Breast epithelium (tissue), 4 donors: ENCODE measurements around the gene SHISA4. TPM values are rescaled to one million over a fixed set of nuclear protein-coding genes. Genes with fewer than 3 reads are reported as not detected.

Experiments used
- DNase-seq, 2 donors: peaks; one replicate each; pipeline ENCODE4 v3.0.0-alpha.2; 2019; ENCODE audit warnings: low spot score in 2 of 2
- H3K27ac ChIP-seq, 2 donors: fragments of 200-600 bp; sonication (generic) in 1 of 2; one replicate each; pipeline ENCODE4 v1.5.1; 2016 to 2019; ENCODE audit warnings: mild to moderate bottlenecking in 1 of 2
- H3K27me3 ChIP-seq, 2 donors: fragments of 200-600 bp; sonication (generic) in 1 of 2; one replicate each; pipeline versions ENCODE4 v1.5.1 to v1.6.0; 2017 to 2019; ENCODE audit warnings: control low read depth in 1 of 2, mild to moderate bottlenecking in 1 of 2
- H3K36me3 ChIP-seq: fragments of 200-600 bp; one replicate; pipeline ENCODE4 v1.5.1; 2019
- H3K4me1 ChIP-seq, 2 donors: fragments of 200-600 bp; sonication (generic); one replicate each; pipeline ENCODE4 v1.5.1; 2016 to 2019; ENCODE audit warnings: control low read depth in 1 of 2
- H3K4me3 ChIP-seq, 3 donors: fragments of 200-600 bp; sonication (generic); 1 replicate in 2 of 3; 2 replicates in 1 of 3; pipeline ENCODE4 v1.5.1; 2016 to 2019; ENCODE audit warnings: mild to moderate bottlenecking in 3 of 3, moderate library complexity in 2 of 3
- H3K9me3 ChIP-seq, 2 donors: fragments of 200-600 bp; sonication (generic) in 1 of 2; one replicate each; pipeline ENCODE4 v1.5.1; 2016 to 2019; ENCODE audit warnings: control low read depth in 1 of 2
- POLR2A ChIP-seq: fragments of 450-650 bp; IDR thresholded peaks from one replicate; pipeline ENCODE4 v1.6.1; 2016; ENCODE audit warnings: antibody characterized with exemption, mild to moderate bottlenecking, moderate library complexity
- POLR2AphosphoS5 ChIP-seq, 3 donors: sonication (generic); formaldehyde crosslinking; IDR thresholded peaks; one replicate each; pipeline ENCODE4 v1.6.1; 2017; ENCODE audit warnings: antibody characterized with exemption in 3 of 3
- intact Hi-C: fragments of 100-400 bp; cut with DNase I; formaldehyde crosslinking; loops from one replicate; pipeline ENCODE4 v1.15.1; 2023; ENCODE audit warnings: low total_unique reads
- total RNA-seq, 3 donors: library from RNA; depleted of rRNA; stranded (reverse); fragments of >200 nt; gene quantifications; one replicate each; pipeline ENCODE4 v1.1.0, GENCODE V29; 2016
- TF ChIP-seq, protein P1 (sequence below), 3 donors: fragments of 450-650 bp; IDR thresholded peaks; one replicate each; pipeline ENCODE4 v1.5.1; 2016 to 2017; ENCODE audit warnings: antibody characterized with exemption in 3 of 3, mild to moderate bottlenecking in 3 of 3, moderate library complexity in 3 of 3

SHISA4 gene
- total RNA-seq, 3 donors from 2014 or later, result 15.7 to 21.9 (median 20.3) TPM

DNA sequence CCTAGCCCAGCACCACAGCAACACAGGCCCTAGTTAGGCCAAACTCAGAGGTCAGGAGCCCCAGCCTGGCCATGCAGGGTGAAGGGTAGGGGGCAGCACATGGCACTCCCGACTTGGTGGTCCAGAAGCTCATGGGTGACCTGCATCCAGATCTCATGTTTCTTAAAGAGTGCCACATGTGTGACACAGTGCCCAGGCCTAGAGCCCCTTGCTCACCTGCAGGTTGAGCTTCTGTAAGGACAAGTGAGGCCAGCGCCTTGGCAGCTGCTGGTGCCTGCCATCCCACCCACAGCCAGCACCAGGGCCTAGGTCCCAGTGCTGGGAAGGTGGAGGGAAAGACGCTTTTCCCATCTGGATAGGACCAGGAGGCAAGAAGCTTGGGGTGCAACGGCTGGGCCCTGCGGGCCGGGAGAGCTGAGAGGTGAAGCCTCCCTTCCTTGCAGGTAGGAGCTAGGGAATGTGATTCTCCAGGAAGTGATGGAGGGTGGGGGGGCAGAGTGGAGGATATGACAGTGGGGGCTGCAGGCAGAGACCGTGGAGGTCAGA is 6.5 kb downstream of the SHISA4 start:
- intact Hi-C loops, result loop anchor here (5.0 kb wide), 1 partner anchor 77 kb away; no protein-coding TSS in a partner anchor
- DNase-seq, result no peak
- no peaks in the 10 kb centered on the region for H3K27me3 ChIP-seq
- no peaks in the 10 kb centered on the region for H3K9me3 ChIP-seq
- TF ChIP-seq POLR2AphosphoS5 (IDR thresholded peaks at IDR 0.05) (peak; percentile 5 to 48 (median 32)), POLR2A (no peak)
- no peaks in the 10 kb centered on the region for H3K4me1 ChIP-seq
- H3K4me3 ChIP-seq, result no peak overlapping the region
- H3K27ac ChIP-seq, result peak overlapping the region; percentile 26 to 77
- no peaks in the 10 kb centered on the region for H3K36me3 ChIP-seq

GRCh38 chr1:201895913-201896807 is 7.5 kb downstream of the SHISA4 start:
- no peak overlapping the region for H3K4me3 ChIP-seq
- peak overlapping the region; percentile 66 to 77 for H3K27ac ChIP-seq
- DNase-seq, result peak; percentile 83 to 84
- H3K27me3 ChIP-seq, result no peaks in the 10 kb centered on the region
- TF ChIP-seq POLR2A, result no peak
- TF ChIP-seq POLR2AphosphoS5 (IDR thresholded peaks at IDR 0.05), result peak; percentile 70 to 89 (median 84)
- TF ChIP-seq, protein P1, sequence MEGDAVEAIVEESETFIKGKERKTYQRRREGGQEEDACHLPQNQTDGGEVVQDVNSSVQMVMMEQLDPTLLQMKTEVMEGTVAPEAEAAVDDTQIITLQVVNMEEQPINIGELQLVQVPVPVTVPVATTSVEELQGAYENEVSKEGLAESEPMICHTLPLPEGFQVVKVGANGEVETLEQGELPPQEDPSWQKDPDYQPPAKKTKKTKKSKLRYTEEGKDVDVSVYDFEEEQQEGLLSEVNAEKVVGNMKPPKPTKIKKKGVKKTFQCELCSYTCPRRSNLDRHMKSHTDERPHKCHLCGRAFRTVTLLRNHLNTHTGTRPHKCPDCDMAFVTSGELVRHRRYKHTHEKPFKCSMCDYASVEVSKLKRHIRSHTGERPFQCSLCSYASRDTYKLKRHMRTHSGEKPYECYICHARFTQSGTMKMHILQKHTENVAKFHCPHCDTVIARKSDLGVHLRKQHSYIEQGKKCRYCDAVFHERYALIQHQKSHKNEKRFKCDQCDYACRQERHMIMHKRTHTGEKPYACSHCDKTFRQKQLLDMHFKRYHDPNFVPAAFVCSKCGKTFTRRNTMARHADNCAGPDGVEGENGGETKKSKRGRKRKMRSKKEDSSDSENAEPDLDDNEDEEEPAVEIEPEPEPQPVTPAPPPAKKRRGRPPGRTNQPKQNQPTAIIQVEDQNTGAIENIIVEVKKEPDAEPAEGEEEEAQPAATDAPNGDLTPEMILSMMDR (IDR thresholded peaks at IDR 0.05), result peak; percentile 97 to 98 (median 98)
- H3K36me3 ChIP-seq, result no peaks in the 10 kb centered on the region
- no peaks in the 10 kb centered on the region for H3K4me1 ChIP-seq
- no peaks in the 10 kb centered on the region for H3K9me3 ChIP-seq
- intact Hi-C loops, result loop anchor here (5.0 kb wide), 1 partner anchor 76 kb away; no protein-coding TSS in a partner anchor

GRCh38 chr1:201896951-201897391 is 8.3 kb downstream of the SHISA4 start:
- H3K4me3 ChIP-seq, result no peak overlapping the region
- no peak for DNase-seq
- no peaks in the 10 kb centered on the region for H3K36me3 ChIP-seq
- no peaks in the 10 kb centered on the region for H3K4me1 ChIP-seq
- H3K27ac ChIP-seq, result peak overlapping the region; percentile 66 to 77
- intact Hi-C loops, result loop anchor here (5.0 kb wide), 1 partner anchor 75 kb away; no protein-coding TSS in a partner anchor
- no peak for TF ChIP-seq POLR2A
- TF ChIP-seq, protein P1 (IDR thresholded peaks at IDR 0.05), result no peak
- no peaks in the 10 kb centered on the region for H3K9me3 ChIP-seq
- H3K27me3 ChIP-seq, result no peaks in the 10 kb centered on the region

- TF ChIP-seq, protein P1 (IDR thresholded peaks at IDR 0.05), result no peak
- TF ChIP-seq POLR2AphosphoS5 (IDR thresholded peaks at IDR 0.05) (no peak), POLR2A (no peak)
- no peak overlapping the region for H3K4me3 ChIP-seq
- H3K27me3 ChIP-seq, result no peaks in the 10 kb centered on the region
- peak overlapping the region; percentile 2 to 77 for H3K27ac ChIP-seq
- H3K4me1 ChIP-seq, result peaks cover 0 to 5% of the 10 kb centered on the region in 2 donors
- H3K36me3 ChIP-seq, result no peaks in the 10 kb centered on the region
- H3K9me3 ChIP-seq, result no peaks in the 10 kb centered on the region
- no peak for DNase-seq
- intact Hi-C loops, result loop anchor here (5.0 kb wide), 1 partner anchor 74 kb away; no protein-coding TSS in a partner anchor
These were observed 9.7 kb downstream of the SHISA4 start for GRCh38 chr1:201898240-201898894.

DNA sequence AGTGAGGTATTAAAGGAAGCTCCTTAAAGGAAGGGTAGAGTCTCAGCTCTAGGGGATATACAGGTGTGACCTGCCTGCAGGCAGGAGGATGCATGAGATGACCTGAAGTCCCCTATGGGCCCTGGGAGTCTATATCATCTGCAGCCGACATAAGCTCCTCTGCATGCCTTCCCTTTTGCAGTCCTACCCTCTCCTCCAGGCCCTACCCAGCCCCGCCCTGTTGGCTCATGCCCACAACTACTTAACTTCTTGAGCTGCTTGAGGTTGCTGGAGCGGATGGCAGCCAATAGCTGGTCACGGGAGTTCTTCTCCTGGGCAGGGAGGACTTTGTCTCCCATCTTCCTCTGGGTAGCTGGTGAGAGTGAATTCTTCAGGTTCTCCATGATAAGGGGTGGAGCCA is 10.3 kb downstream of the SHISA4 start:
- no peak for DNase-seq
- no peaks in the 10 kb centered on the region for H3K27me3 ChIP-seq
- no peaks in the 10 kb centered on the region for H3K36me3 ChIP-seq
- peaks cover 0 to 5% of the 10 kb centered on the region in 2 donors for H3K4me1 ChIP-seq
- intact Hi-C loops, result loop anchor here (5.0 kb wide), 1 partner anchor 73 kb away; no protein-coding TSS in a partner anchor
- H3K27ac ChIP-seq, result peak overlapping the region; percentile 2 to 64
- TF ChIP-seq, protein P1 (IDR thresholded peaks at IDR 0.05), result no peak
- TF ChIP-seq POLR2A (no peak), POLR2AphosphoS5 (IDR thresholded peaks at IDR 0.05) (no peak)
- H3K9me3 ChIP-seq, result no peaks in the 10 kb centered on the region
- no peak overlapping the region for H3K4me3 ChIP-seq
